Breast epithelium (tissue), 4 donors: ENCODE data around the gene PRR20A. TPM values are rescaled to one million over a fixed set of nuclear protein-coding genes. Genes with fewer than 3 reads are reported as not detected.

ENCODE experiments used
- DNase-seq, 2 donors: peaks; one replicate each; pipeline ENCODE4 v3.0.0-alpha.2; 2019; ENCODE audit warnings: low spot score in 2 of 2
- H3K27ac ChIP-seq, 2 donors: fragments of 200-600 bp; sonication (generic) in 1 of 2; one replicate each; pipeline ENCODE4 v1.5.1; 2016 to 2019; ENCODE audit warnings: mild to moderate bottlenecking in 1 of 2
- H3K27me3 ChIP-seq, 2 donors: fragments of 200-600 bp; sonication (generic) in 1 of 2; one replicate each; pipeline versions ENCODE4 v1.5.1 to v1.6.0; 2017 to 2019; ENCODE audit warnings: control low read depth in 1 of 2, mild to moderate bottlenecking in 1 of 2
- H3K36me3 ChIP-seq: fragments of 200-600 bp; one replicate; pipeline ENCODE4 v1.5.1; 2019
- H3K4me1 ChIP-seq, 2 donors: fragments of 200-600 bp; sonication (generic); one replicate each; pipeline ENCODE4 v1.5.1; 2016 to 2019; ENCODE audit warnings: control low read depth in 1 of 2
- H3K4me3 ChIP-seq, 3 donors: fragments of 200-600 bp; sonication (generic); 1 replicate in 2 of 3; 2 replicates in 1 of 3; pipeline ENCODE4 v1.5.1; 2016 to 2019; ENCODE audit warnings: mild to moderate bottlenecking in 3 of 3, moderate library complexity in 2 of 3
- H3K9me3 ChIP-seq, 2 donors: fragments of 200-600 bp; sonication (generic) in 1 of 2; one replicate each; pipeline ENCODE4 v1.5.1; 2016 to 2019; ENCODE audit warnings: control low read depth in 1 of 2
- CTCF ChIP-seq, 3 donors: fragments of 450-650 bp; IDR thresholded peaks; one replicate each; pipeline ENCODE4 v1.5.1; 2016 to 2017; ENCODE audit warnings: antibody characterized with exemption in 3 of 3, mild to moderate bottlenecking in 3 of 3, moderate library complexity in 3 of 3
- POLR2A ChIP-seq: fragments of 450-650 bp; IDR thresholded peaks from one replicate; pipeline ENCODE4 v1.6.1; 2016; ENCODE audit warnings: antibody characterized with exemption, mild to moderate bottlenecking, moderate library complexity
- POLR2AphosphoS5 ChIP-seq, 3 donors: sonication (generic); formaldehyde crosslinking; IDR thresholded peaks; one replicate each; pipeline ENCODE4 v1.6.1; 2017; ENCODE audit warnings: antibody characterized with exemption in 3 of 3
- intact Hi-C: fragments of 100-400 bp; cut with DNase I; formaldehyde crosslinking; loops from one replicate; pipeline ENCODE4 v1.15.1; 2023; ENCODE audit warnings: low total_unique reads
- total RNA-seq, 3 donors: library from RNA; depleted of rRNA; stranded (reverse); fragments of >200 nt; gene quantifications; one replicate each; pipeline ENCODE4 v1.1.0, GENCODE V29; 2016

PRR20A gene
- total RNA-seq, 3 donors from 2014 or later = not detected

GRCh38 chr13:57191667-57192066 is 50.9 kb downstream of the PRR20A start:
- no peaks in the 10 kb centered on the region for H3K4me1 ChIP-seq
- no peaks in the 10 kb centered on the region for H3K27me3 ChIP-seq
- no peak overlapping the region for H3K27ac ChIP-seq
- peaks cover 0 to 10% of the 10 kb centered on the region in 2 donors for H3K9me3 ChIP-seq
- no peaks in the 10 kb centered on the region for H3K36me3 ChIP-seq
- no peak for DNase-seq
- TF ChIP-seq POLR2A (no peak), CTCF (IDR thresholded peaks at IDR 0.05) (no peak), POLR2AphosphoS5 (IDR thresholded peaks at IDR 0.05) (no peak)
- intact Hi-C loops = no loop called here
- no peak overlapping the region for H3K4me3 ChIP-seq

Other genes starting within 250 kb of the PRR20A start
- not detected for gene PRR20B, start 6.6 kb downstream of the PRR20A start, total RNA-seq
- not detected for gene PRR20C, start 13.1 kb downstream of the PRR20A start, total RNA-seq
- not detected for gene PRR20D, start 19.7 kb downstream of the PRR20A start, total RNA-seq
- not detected for gene PRR20E, start 26.3 kb downstream of the PRR20A start, total RNA-seq